GM12801 (cell line): ENCODE results near the gene SOCS3.

Experiments
- CTCF ChIP-seq: IDR thresholded peaks from one replicate; pipeline ENCODE4 v1.5.1; 2011; ENCODE audit warnings: control low read depth; ENCODE audit not compliant: insufficient read length; ENCODE audit errors: extremely low read depth

SOCS3 gene

GRCh38 chr17:78372841-78373240, 13.0 kb upstream of the SOCS3 start:
- no peak for TF ChIP-seq CTCF

- no peak for TF ChIP-seq CTCF
Observed at GRCh38 chr17:78371056-78371455, 11.2 kb upstream of the SOCS3 start.

- no peak for TF ChIP-seq CTCF
Observed at GRCh38 chr17:78369791-78370381, 10.0 kb upstream of the SOCS3 start.

GRCh38 chr17:78368854-78369495, 9.1 kb upstream of the SOCS3 start:
- no peak for TF ChIP-seq CTCF

- no peak for TF ChIP-seq CTCF
Observed at GRCh38 chr17:78368348-78368747, 8.5 kb upstream of the SOCS3 start.

- TF ChIP-seq CTCF = no peak
Observed at GRCh38 chr17:78367193-78367592, 7.3 kb upstream of the SOCS3 start.

GRCh38 chr17:78366109-78366848, 6.4 kb upstream of the SOCS3 start:
- no peak for TF ChIP-seq CTCF
